ENCODE results near the gene YOD1. TPM values are rescaled to one million over a fixed set of nuclear protein-coding genes. Genes with fewer than 3 reads are reported as not detected.
A peak's percentile ranks its signal among the peaks of the same experiment; 100 is the strongest.

YOD1 gene
- total RNA-seq, 1 donor from 2014 or later = 4.2 TPM

GRCh38 chr1:207020065-207020708 lies 30.8 kb downstream of the YOD1 start:
- intact Hi-C loops (cut with micrococcal nuclease) = no loop called here

GRCh38 chr1:207019661-207020060 lies 31.3 kb downstream of the YOD1 start:
- H3K4me1 ChIP-seq = peaks cover 31% of the 10 kb centered on the region
- H3K9me3 ChIP-seq (replicated peaks) = no peaks in the 10 kb centered on the region
- DNase-seq = no peak
- no peak overlapping the region for H3K27ac ChIP-seq (replicated peaks)
- H3K36me3 ChIP-seq = no peaks in the 10 kb centered on the region
- H3K27me3 ChIP-seq (ENCODE audit: low read depth) = no peaks in the 10 kb centered on the region
- TF ChIP-seq, protein P1, sequence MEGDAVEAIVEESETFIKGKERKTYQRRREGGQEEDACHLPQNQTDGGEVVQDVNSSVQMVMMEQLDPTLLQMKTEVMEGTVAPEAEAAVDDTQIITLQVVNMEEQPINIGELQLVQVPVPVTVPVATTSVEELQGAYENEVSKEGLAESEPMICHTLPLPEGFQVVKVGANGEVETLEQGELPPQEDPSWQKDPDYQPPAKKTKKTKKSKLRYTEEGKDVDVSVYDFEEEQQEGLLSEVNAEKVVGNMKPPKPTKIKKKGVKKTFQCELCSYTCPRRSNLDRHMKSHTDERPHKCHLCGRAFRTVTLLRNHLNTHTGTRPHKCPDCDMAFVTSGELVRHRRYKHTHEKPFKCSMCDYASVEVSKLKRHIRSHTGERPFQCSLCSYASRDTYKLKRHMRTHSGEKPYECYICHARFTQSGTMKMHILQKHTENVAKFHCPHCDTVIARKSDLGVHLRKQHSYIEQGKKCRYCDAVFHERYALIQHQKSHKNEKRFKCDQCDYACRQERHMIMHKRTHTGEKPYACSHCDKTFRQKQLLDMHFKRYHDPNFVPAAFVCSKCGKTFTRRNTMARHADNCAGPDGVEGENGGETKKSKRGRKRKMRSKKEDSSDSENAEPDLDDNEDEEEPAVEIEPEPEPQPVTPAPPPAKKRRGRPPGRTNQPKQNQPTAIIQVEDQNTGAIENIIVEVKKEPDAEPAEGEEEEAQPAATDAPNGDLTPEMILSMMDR (IDR thresholded peaks at IDR 0.05; ENCODE audit: borderline replicate concordance) = no peak
- H3K4me3 ChIP-seq = no peak overlapping the region
- intact Hi-C loops (cut with micrococcal nuclease) = no loop called here

More at GRCh38 chr1:207020065-207020708, 30.8 kb downstream of the YOD1 start:
- H3K4me1 ChIP-seq = peaks cover 36% of the 10 kb centered on the region
- no peak overlapping the region for H3K27ac ChIP-seq (replicated peaks)
- H3K27me3 ChIP-seq (ENCODE audit: low read depth) = no peaks in the 10 kb centered on the region
- DNase-seq = no peak
- H3K4me3 ChIP-seq = no peak overlapping the region
- H3K9me3 ChIP-seq (replicated peaks) = no peaks in the 10 kb centered on the region
- no peaks in the 10 kb centered on the region for H3K36me3 ChIP-seq
- TF ChIP-seq, protein P1 (IDR thresholded peaks at IDR 0.05; ENCODE audit: borderline replicate concordance) = no peak

GRCh38 chr1:207019161-207019560 lies 31.8 kb downstream of the YOD1 start:
- DNase-seq = no peak
- Histone ChIP-seq H3K27ac (replicated peaks) (no peak overlapping the region), H3K36me3 (no peaks in the 10 kb centered on the region), H3K4me1 (peaks cover 26% of the 10 kb centered on the region), H3K9me3 (replicated peaks) (no peaks in the 10 kb centered on the region), H3K27me3 (ENCODE audit: low read depth) (peaks cover 4% of the 10 kb centered on the region), H3K4me3 (no peak overlapping the region)
- intact Hi-C loops (cut with micrococcal nuclease) = no loop called here
- TF ChIP-seq, protein P1 (IDR thresholded peaks at IDR 0.05; ENCODE audit: borderline replicate concordance) = no peak

DNA sequence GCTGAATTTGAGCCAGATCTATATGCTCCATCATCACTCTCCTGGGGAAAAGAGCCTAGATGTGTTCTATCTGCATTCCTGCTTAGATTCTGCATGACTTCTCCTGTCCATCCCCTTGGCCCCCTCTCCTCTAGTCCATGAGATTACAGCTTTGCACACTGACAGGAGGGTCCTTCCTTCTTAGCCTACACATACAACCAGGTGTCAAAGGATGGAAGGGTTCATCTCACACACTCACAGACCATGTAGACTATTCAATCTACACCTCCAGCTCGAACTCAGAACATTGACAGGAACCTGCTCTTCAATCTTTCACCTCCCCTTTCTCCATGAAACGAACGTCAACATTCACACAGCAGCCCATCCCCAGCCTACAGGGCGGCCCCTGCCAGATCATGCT lies 32.3 kb downstream of the YOD1 start:
- Histone ChIP-seq H3K27me3 (ENCODE audit: low read depth) (peaks cover 6% of the 10 kb centered on the region), H3K4me1 (peaks cover 21% of the 10 kb centered on the region), H3K36me3 (no peaks in the 10 kb centered on the region), H3K4me3 (no peak overlapping the region), H3K27ac (replicated peaks) (no peak overlapping the region), H3K9me3 (replicated peaks) (no peaks in the 10 kb centered on the region)
- no peak for DNase-seq
- intact Hi-C loops (cut with micrococcal nuclease) = no loop called here
- TF ChIP-seq, protein P1 (IDR thresholded peaks at IDR 0.05; ENCODE audit: borderline replicate concordance) = no peak

DNA sequence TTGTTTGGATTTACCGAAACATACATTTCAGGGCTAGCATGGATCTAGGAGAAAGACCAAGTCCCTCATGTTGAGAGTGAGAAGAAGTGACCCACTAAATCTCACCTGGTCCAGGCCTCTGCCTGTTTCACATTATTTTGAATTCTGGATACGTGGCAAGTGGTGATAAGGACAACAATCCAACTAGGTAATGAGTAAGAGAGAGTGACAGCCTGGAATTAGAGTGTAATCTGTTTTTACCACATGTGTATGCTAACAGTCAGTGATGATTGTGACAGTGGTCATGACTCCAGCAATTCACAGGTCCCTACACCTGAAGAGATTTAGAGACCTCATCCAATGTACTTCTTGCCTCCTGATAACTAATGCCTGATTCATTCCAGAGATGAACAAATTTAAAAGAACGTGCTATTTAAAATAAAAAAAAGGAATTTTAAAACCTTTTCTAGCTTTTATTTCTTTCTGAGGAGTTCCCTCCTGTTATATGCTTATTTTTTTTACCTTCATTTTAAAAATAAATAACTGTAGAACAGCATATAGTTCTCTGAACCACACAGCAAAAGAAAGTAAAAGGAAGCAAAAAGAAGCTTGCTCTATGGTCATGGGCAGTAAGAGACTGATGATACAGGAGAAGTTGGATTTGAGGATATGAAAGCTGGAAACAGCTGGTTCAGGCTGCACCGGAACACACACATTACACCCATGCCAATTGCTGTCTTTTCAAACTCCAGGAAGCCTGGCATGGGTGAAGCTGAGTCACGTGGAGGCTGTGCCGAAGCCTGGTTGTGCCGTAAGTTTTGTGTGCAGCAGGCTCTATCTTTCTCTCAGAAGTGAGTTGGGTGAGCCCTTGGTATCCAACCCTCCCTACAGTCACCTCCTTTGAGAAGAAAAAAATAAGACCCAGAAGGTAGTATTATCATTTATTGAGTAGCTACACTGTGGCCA lies 33.1 kb downstream of the YOD1 start:
- TF ChIP-seq, protein P1 (IDR thresholded peaks at IDR 0.05; ENCODE audit: borderline replicate concordance) = no peak
- H3K27me3 ChIP-seq (ENCODE audit: low read depth) = peaks cover 6% of the 10 kb centered on the region
- H3K36me3 ChIP-seq = no peaks in the 10 kb centered on the region
- DNase-seq = peak; percentile 42
- intact Hi-C loops (cut with micrococcal nuclease) = no loop called here
- H3K27ac ChIP-seq (replicated peaks) = no peak overlapping the region
- H3K4me1 ChIP-seq = peaks cover 13% of the 10 kb centered on the region
- H3K9me3 ChIP-seq (replicated peaks) = no peaks in the 10 kb centered on the region
- H3K4me3 ChIP-seq = no peak overlapping the region
